Tibial nerve (tissue), 4 donors: ENCODE data around the gene LIMS1.

Experiments used
- CTCF ChIP-seq, 5 experiments: fragments of 200-600 bp in 3 of 5; fragments of 450-650 bp in 2 of 5; sonication (generic) in 3 of 5; IDR thresholded peaks; one replicate each; pipeline ENCODE4 v1.5.1; 2016 to 2019; ENCODE audit warnings: antibody characterized with exemption in 5 of 5, mild to moderate bottlenecking in 3 of 5, moderate library complexity in 2 of 5
- EP300 ChIP-seq, 2 donors: sonication (generic); formaldehyde crosslinking; IDR thresholded peaks; one replicate each; pipeline ENCODE4 v1.6.1; 2017; ENCODE audit warnings: antibody characterized with exemption in 2 of 2, mild to moderate bottlenecking in 1 of 2

- TF ChIP-seq CTCF (IDR thresholded peaks at IDR 0.05) = no peak
- TF ChIP-seq EP300 (IDR thresholded peaks at IDR 0.05) = no peak
Measured at GRCh38 chr2:108707300-108707699, 173.0 kb downstream of the LIMS1 start.
